Measurements from ENCODE around the gene PADI3. TPM values are rescaled to one million over a fixed set of nuclear protein-coding genes. Genes with fewer than 3 reads are reported as not detected.
A peak's percentile ranks its signal among the peaks of the same experiment; 100 is the strongest.

Gene PADI3
- total and polyA plus RNA-seq, 4 donors = 0.13 TPM; not detected in 3

- Histone ChIP-seq H3K4me3 (no peak overlapping the region), H3K27me3 (ENCODE audit: control insufficient read depth in 3 of 3, insufficient read depth in 3 of 3, low read length in 2 of 3) (no peaks in the 10 kb centered on the region), H3K9me3 (ENCODE audit: control insufficient read depth in 4 of 4, insufficient read depth in 3 of 4, low read length in 3 of 4) (no peaks in the 10 kb centered on the region), H3K27ac (ENCODE audit: low read depth in 1 of 2, low read length in 1 of 2) (no peak overlapping the region), H3K36me3 (ENCODE audit: control insufficient read depth in 4 of 4, insufficient read depth in 4 of 4, low read length in 4 of 4) (no peaks in the 10 kb centered on the region), H3K4me1 (ENCODE audit: control insufficient read depth in 5 of 5, insufficient read depth in 5 of 5, low read length in 5 of 5) (peaks cover 0 to 15% (median 12%) of the 10 kb centered on the region in 5 donors), H3K9ac (ENCODE audit: insufficient read depth in 1 of 2, low read length in 2 of 2) (no peak overlapping the region)
- 40 to 51% methylated on average over 13 of the region's 13 CpGs for WGBS, 2 donors
- no peak for TF ChIP-seq CTCF (IDR thresholded peaks at IDR 0.05; ENCODE audit: control extremely low read depth, extremely low read depth)
- ATAC-seq (ENCODE audit: insufficient read depth, low FRiP score) = no peak
- peak in 1 of 3 donors; percentile 23 for DNase-seq
Observed at GRCh38 chr1:17213148-17213781, 35.6 kb upstream of the PADI3 start.

- H3K27me3 ChIP-seq (ENCODE audit: control insufficient read depth in 3 of 3, insufficient read depth in 3 of 3, low read length in 2 of 3) = no peaks in the 10 kb centered on the region
- H3K27ac ChIP-seq (ENCODE audit: low read depth in 1 of 2, low read length in 1 of 2) = no peak overlapping the region
- no peak for TF ChIP-seq CTCF (IDR thresholded peaks at IDR 0.05; ENCODE audit: control extremely low read depth, extremely low read depth)
- no peak for DNase-seq
- H3K9me3 ChIP-seq (ENCODE audit: control insufficient read depth in 4 of 4, insufficient read depth in 3 of 4, low read length in 3 of 4) = no peaks in the 10 kb centered on the region
- no peak for ATAC-seq (ENCODE audit: insufficient read depth, low FRiP score)
- H3K9ac ChIP-seq (ENCODE audit: insufficient read depth in 1 of 2, low read length in 2 of 2) = no peak overlapping the region
- no peak overlapping the region for H3K4me3 ChIP-seq
- 86 to 89% methylated on average over 9 of the region's 9 CpGs for WGBS, 2 donors
- peaks cover 0 to 15% (median 12%) of the 10 kb centered on the region in 5 donors for H3K4me1 ChIP-seq (ENCODE audit: control insufficient read depth in 5 of 5, insufficient read depth in 5 of 5, low read length in 5 of 5)
- H3K36me3 ChIP-seq (ENCODE audit: control insufficient read depth in 4 of 4, insufficient read depth in 4 of 4, low read length in 4 of 4) = no peaks in the 10 kb centered on the region
Observed at GRCh38 chr1:17213782-17214148, 35.1 kb upstream of the PADI3 start.

GRCh38 chr1:17214876-17215544 is 33.9 kb upstream of the PADI3 start:
- H3K27ac ChIP-seq (ENCODE audit: low read depth in 1 of 2, low read length in 1 of 2) = no peak overlapping the region
- no peaks in the 10 kb centered on the region for H3K36me3 ChIP-seq (ENCODE audit: control insufficient read depth in 4 of 4, insufficient read depth in 4 of 4, low read length in 4 of 4)
- DNase-seq (no peak), ATAC-seq (ENCODE audit: insufficient read depth, low FRiP score) (no peak)
- TF ChIP-seq CTCF (IDR thresholded peaks at IDR 0.05; ENCODE audit: control extremely low read depth, extremely low read depth) = no peak
- no peaks in the 10 kb centered on the region for H3K9me3 ChIP-seq (ENCODE audit: control insufficient read depth in 4 of 4, insufficient read depth in 3 of 4, low read length in 3 of 4)
- no peak overlapping the region for H3K4me3 ChIP-seq
- no peak overlapping the region for H3K9ac ChIP-seq (ENCODE audit: insufficient read depth in 1 of 2, low read length in 2 of 2)
- no peaks in the 10 kb centered on the region for H3K27me3 ChIP-seq (ENCODE audit: control insufficient read depth in 3 of 3, insufficient read depth in 3 of 3, low read length in 2 of 3)
- peaks cover 0 to 15% (median 12%) of the 10 kb centered on the region in 5 donors for H3K4me1 ChIP-seq (ENCODE audit: control insufficient read depth in 5 of 5, insufficient read depth in 5 of 5, low read length in 5 of 5)
- 79% methylated on average over 5 of the region's 5 CpGs for WGBS, 2 donors

All from lung (tissue), 12 donors.